ENCODE data around the gene RGS3. TPM values are rescaled to one million over a fixed set of nuclear protein-coding genes. Genes with fewer than 3 reads are reported as not detected.

Gene RGS3
- total and polyA plus RNA-seq, 10 of the 15 experiments (the other 5 are each of a cell fraction or from before 2014, with no cell fraction given), result 2.9 to 138 (median 28.8) TPM

DNA sequence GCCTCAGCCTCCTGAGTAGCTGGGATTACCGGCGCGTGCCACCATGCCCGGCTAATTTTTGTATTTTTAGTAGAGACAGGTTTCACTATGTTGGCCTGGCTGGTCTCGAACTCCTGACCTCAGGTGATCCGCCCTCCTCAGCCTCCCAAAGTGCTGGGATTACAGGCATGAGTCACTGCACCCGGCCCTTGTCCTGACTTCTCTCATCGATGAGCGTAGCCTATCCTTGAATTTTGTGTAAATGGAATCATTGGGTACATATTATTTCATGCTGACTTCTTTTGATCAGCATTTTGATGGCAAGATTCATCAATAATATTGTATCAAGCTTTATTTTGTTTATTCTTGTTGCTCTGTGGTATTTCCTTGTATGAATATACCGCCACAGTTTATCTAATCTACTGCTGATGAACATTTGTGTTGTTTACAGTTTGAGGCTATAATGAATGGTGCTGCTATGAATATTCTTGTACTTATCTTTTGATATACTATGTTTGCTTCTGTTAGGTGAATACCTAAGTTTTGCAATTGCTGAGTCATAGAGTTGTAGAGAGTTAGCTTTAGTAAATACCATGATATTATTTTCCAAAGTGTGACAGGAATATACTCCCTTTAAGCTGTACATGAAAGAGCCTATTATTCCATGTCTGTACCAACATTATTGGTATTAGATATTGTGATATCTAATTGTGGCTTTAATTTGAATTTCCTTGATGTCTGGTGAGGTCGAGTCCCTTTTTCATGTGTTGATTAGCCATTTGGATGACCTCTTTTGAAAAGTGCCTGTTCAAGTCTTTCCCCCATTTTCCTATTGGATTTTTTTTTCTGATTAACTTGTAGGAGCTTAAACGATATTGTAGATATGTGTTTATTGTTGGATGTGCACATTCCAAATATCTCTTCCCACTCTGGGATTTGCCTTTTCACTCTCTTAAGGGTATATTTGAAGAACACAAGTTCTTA, 107.5 kb downstream of the RGS3 start (continued):
- TF ChIP-seq, protein P1, sequence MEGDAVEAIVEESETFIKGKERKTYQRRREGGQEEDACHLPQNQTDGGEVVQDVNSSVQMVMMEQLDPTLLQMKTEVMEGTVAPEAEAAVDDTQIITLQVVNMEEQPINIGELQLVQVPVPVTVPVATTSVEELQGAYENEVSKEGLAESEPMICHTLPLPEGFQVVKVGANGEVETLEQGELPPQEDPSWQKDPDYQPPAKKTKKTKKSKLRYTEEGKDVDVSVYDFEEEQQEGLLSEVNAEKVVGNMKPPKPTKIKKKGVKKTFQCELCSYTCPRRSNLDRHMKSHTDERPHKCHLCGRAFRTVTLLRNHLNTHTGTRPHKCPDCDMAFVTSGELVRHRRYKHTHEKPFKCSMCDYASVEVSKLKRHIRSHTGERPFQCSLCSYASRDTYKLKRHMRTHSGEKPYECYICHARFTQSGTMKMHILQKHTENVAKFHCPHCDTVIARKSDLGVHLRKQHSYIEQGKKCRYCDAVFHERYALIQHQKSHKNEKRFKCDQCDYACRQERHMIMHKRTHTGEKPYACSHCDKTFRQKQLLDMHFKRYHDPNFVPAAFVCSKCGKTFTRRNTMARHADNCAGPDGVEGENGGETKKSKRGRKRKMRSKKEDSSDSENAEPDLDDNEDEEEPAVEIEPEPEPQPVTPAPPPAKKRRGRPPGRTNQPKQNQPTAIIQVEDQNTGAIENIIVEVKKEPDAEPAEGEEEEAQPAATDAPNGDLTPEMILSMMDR (IDR thresholded peaks at IDR 0.05 in 2 of 3, conservative IDR thresholded peaks at IDR 0.05 in 1 of 3; ENCODE audit: control insufficient read depth in 2 of 3, extremely low read depth in 1 of 3, insufficient read depth in 1 of 3, low read depth in 3 of 3, low read length in 3 of 3), result no peak
- TF ChIP-seq POU2F2 (IDR thresholded peaks at IDR 0.05; ENCODE audit: borderline replicate concordance, low read depth, low read length) (no peak), KDM1A (IDR thresholded peaks at IDR 0.05; ENCODE audit: borderline replicate concordance) (no peak)

DNA sequence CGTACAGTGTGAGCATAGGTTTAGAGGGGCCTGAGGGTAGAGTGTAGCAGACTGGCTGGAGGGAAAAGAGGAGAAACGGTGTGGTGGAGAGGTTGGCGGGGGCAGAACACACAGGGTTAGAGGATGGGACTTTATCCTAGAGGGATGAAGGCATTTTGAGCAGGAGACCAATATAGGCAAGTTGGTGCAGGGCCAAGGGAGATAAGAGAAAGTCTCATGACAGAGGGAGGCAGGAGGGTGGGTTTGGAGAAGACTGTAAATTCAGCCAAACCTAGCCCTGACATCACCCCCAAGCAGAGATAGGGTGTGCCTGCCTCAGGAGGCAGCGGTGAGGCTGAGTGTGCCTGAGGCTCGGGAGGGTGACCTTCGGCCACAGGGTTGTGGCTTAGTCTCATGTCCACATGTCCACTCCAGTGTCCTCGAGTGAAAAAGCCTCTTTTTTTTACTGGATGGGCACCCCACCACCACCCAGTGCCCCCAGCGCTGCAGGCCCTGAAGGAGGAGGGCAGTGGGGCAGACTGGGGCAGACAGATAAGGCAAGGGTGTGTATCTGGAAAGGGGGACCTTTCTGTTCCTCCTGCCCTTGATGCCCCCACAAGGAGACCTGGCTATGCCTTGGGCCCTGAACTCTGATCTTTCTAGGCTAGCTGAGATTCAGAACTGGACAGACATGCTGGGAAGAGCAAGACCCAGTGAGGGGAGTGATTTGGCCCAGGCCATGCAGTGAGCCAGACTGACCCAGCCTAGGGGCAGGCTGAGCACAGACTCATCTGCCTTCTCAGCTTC, 108.7 kb downstream of the RGS3 start:
- ChIA-PET SMC1A (ENCODE audit: uncharacterized antibody, unreplicated experiment) (interaction anchor here (1.0 to 5.3 kb wide), 7 partner anchors 8 to 126 kb away, joined by 3 to 37 read pairs (median 4); no protein-coding TSS in a partner anchor), RAD21 (ENCODE audit: unreplicated experiment) (interaction anchor here (0.6 to 15.8 kb wide), 5 partner anchors 22 to 83 kb away, joined by 3 to 481 read pairs (median 5); no protein-coding TSS in a partner anchor), CTCF (interaction anchor here (1.0 to 5.2 kb wide), 8 partner anchors 8 to 121 kb away, joined by 3 to 23 read pairs (median 3); no protein-coding TSS in a partner anchor), POLR2A (interaction anchor here (0.6 to 11.8 kb wide), 4 partner anchors 10 to 51 kb away, joined by 3 to 233 read pairs (median 6); no protein-coding TSS in a partner anchor)
- Histone ChIP-seq H3K79me2 (ENCODE audit: control insufficient read depth, insufficient read depth, low read length) (peaks cover 10% of the 10 kb centered on the region), H3K27me3 (replicated peaks in 1 of 2; ENCODE audit: control insufficient read depth in 2 of 2, insufficient read depth in 2 of 2, low read length in 1 of 2) (no peaks in the 10 kb centered on the region), H3K4me2 (ENCODE audit: control insufficient read depth, insufficient read depth) (no peak overlapping the region), H3K4me3 (no peak overlapping the region; the same call in 1 of the 2 replicates), H3K9ac (ENCODE audit: control insufficient read depth, insufficient read depth, low read length) (no peak overlapping the region), H3K9me3 (replicated peaks; ENCODE audit: control insufficient read depth, insufficient read depth, low read length) (no peaks in the 10 kb centered on the region), H3K36me3 (ENCODE audit: control insufficient read depth in 2 of 2, insufficient read depth in 2 of 2, low read length in 1 of 2) (peaks cover 0 to 4% of the 10 kb centered on the region in 2 experiments; a peak in 3 of 4 replicates), H3K4me1 (ENCODE audit: control insufficient read depth, insufficient read depth, low read length) (peaks cover 34% of the 10 kb centered on the region), H3K27ac (ENCODE audit: control insufficient read depth, insufficient read depth) (no peak overlapping the region), H4K20me1 (ENCODE audit: control insufficient read depth, insufficient read depth) (no peaks in the 10 kb centered on the region), H2AFZ (ENCODE audit: control insufficient read depth, low read depth, low read length) (no peak overlapping the region)
- in situ Hi-C loops (cut with MboI), result no loop called here
- no peak for DNase-seq (ENCODE audit: low read depth, low spot score)
- TF ChIP-seq ZNF24 (IDR thresholded peaks at IDR 0.05), result no peak
- TF ChIP-seq, protein P2, sequence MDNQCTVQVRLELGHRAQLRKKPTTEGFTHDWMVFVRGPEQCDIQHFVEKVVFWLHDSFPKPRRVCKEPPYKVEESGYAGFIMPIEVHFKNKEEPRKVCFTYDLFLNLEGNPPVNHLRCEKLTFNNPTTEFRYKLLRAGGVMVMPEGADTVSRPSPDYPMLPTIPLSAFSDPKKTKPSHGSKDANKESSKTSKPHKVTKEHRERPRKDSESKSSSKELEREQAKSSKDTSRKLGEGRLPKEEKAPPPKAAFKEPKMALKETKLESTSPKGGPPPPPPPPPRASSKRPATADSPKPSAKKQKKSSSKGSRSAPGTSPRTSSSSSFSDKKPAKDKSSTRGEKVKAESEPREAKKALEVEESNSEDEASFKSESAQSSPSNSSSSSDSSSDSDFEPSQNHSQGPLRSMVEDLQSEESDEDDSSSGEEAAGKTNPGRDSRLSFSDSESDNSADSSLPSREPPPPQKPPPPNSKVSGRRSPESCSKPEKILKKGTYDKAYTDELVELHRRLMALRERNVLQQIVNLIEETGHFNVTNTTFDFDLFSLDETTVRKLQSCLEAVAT (IDR thresholded peaks at IDR 0.05), result 0 out of 2 replicates have a peak, but pooled peaks have one; percentile 48
- TF ChIP-seq SIN3A (IDR thresholded peaks at IDR 0.05; ENCODE audit: low read depth, low read length), result no peak
- TF ChIP-seq NFXL1 (IDR thresholded peaks at IDR 0.05; ENCODE audit: borderline replicate concordance), result no peak
- TF ChIP-seq CBX5 (IDR thresholded peaks at IDR 0.05; ENCODE audit: low read depth), result no peak
- TF ChIP-seq SMARCA5 (IDR thresholded peaks at IDR 0.05), result no peak
- 67% methylated on average over 8 of the region's 8 CpGs for WGBS (ENCODE audit: insufficient coverage, insufficient replicate concordance, low lambda C conversion rate, missing lambda C conversion rate)
- intact Hi-C loops (cut with micrococcal nuclease; ENCODE audit: unreplicated experiment), result no loop called here
- no TSS peak for BruUV-seq (replicated peaks)
- no peak for FAIRE-seq
- ATAC-seq, result no peak

All from GM12878 (cell line).